WTC11 (cell line): ENCODE data around the gene ZFPM1. TPM values are rescaled to one million over a fixed set of nuclear protein-coding genes. Genes with fewer than 3 reads are reported as not detected.

Experiments used
- ATAC-seq: fragments of 200-7000 bp; cut with Tn5 transposase; 2 replicates; pipeline ENCODE4 v1.10.0; 2021; ENCODE audit warnings: mild to moderate bottlenecking, moderate library complexity
- CTCF ChIA-PET: fragments of 300-600 bp; sonication (Branson Sonifier 250); formaldehyde crosslinking; loops from one replicate; lab custom pipeline; 2021; ENCODE audit warnings: antibody characterized with exemption; lab: Charles Lee
- POLR2A ChIA-PET: fragments of 350-600 bp; sonication (Branson Sonifier 250); formaldehyde crosslinking; loops from one replicate; lab custom pipeline; 2021; ENCODE audit warnings: antibody characterized with exemption; lab: Charles Lee
- DNase-seq: peaks from one replicate; pipeline ENCODE4 v3.0.0; 2021; ENCODE audit warnings: low spot score
- H3K27ac Mint-ChIP-seq: 2 replicates; pipeline ENCODE4 v1.8.0; 2021; ENCODE audit warnings: mixed read lengths
- H3K27me3 Mint-ChIP-seq: 2 replicates; pipeline ENCODE4 v1.8.0; 2021; ENCODE audit warnings: low read depth, mild to moderate bottlenecking, moderate library complexity, mixed read lengths
- H3K36me3 Mint-ChIP-seq: 2 replicates; pipeline ENCODE4 v1.8.0; 2021; ENCODE audit warnings: mixed read lengths
- H3K4me1 Mint-ChIP-seq: 2 replicates; pipeline ENCODE4 v1.8.0; 2022; ENCODE audit warnings: mixed read lengths
- H3K4me3 Mint-ChIP-seq: 2 replicates; pipeline ENCODE4 v1.8.0; 2021; ENCODE audit warnings: mild to moderate bottlenecking, moderate library complexity, mixed read lengths
- H3K9me3 Mint-ChIP-seq: 2 replicates; pipeline ENCODE4 v1.8.0; 2021; ENCODE audit warnings: mixed read lengths
- AFF4 ChIP-seq: sonication (generic); formaldehyde crosslinking; IDR thresholded peaks from 2 replicates; pipeline ENCODE4 v1.8.1; 2023; ENCODE audit warnings: mild to moderate bottlenecking, missing genetic modification reagents, borderline replicate concordance
- ELF4 ChIP-seq: sonication (generic); formaldehyde crosslinking; IDR thresholded peaks from 2 replicates; pipeline ENCODE4 v1.8.1; 2022; ENCODE audit warnings: low read depth, mild to moderate bottlenecking, moderate library complexity, missing genetic modification reagents
- GRHL2 ChIP-seq: fragments of 250-450 bp; sonication (Bioruptor Pico); IDR thresholded peaks from 2 replicates; pipeline ENCODE4 v1.8.0; 2022; ENCODE audit warnings: mild to moderate bottlenecking, moderate library complexity; ENCODE audit not compliant: insufficient replicate concordance, severe bottlenecking
- GTF2I ChIP-seq: fragments of 250-450 bp; sonication (Bioruptor Pico); conservative IDR thresholded peaks from 2 replicates; pipeline ENCODE4 v1.4.0; 2021; ENCODE audit warnings: mild to moderate bottlenecking
- JAZF1 ChIP-seq: fragments of 250-450 bp; sonication (Bioruptor Pico); IDR thresholded peaks from 2 replicates; pipeline ENCODE4 v1.9.0; 2021; ENCODE audit warnings: moderate library complexity, mild to moderate bottlenecking, inconsistent platforms
- MXD4 ChIP-seq: fragments of 250-450 bp; sonication (Bioruptor Pico); IDR thresholded peaks from 2 replicates; pipeline ENCODE4 v1.8.0; 2021; ENCODE audit warnings: mild to moderate bottlenecking, moderate library complexity, borderline replicate concordance
- NR3C1 ChIP-seq: sonication (generic); formaldehyde crosslinking; conservative IDR thresholded peaks from 2 replicates; pipeline ENCODE4 v1.8.1; 2023; ENCODE audit warnings: low read depth, mild to moderate bottlenecking, missing genetic modification reagents
- RELA ChIP-seq: sonication (generic); formaldehyde crosslinking; IDR thresholded peaks from 2 replicates; pipeline ENCODE4 v1.8.1; 2022; ENCODE audit warnings: missing genetic modification reagents, mild to moderate bottlenecking, borderline replicate concordance
- TP53 ChIP-seq: sonication (generic); formaldehyde crosslinking; IDR thresholded peaks from 2 replicates; pipeline ENCODE4 v1.8.1; 2023; ENCODE audit warnings: mild to moderate bottlenecking, missing genetic modification reagents
- ZNF416 ChIP-seq: fragments of 250-450 bp; sonication (Bioruptor Pico); IDR thresholded peaks from 2 replicates; pipeline ENCODE4 v1.9.0; 2021; ENCODE audit warnings: mild to moderate bottlenecking, inconsistent platforms
- total RNA-seq: library from RNA; stranded (reverse); gene quantifications from 3 replicates; pipeline ENCODE4 v1.2.3, GENCODE V29; 2021
- TF ChIP-seq, protein P1 (sequence below): sonication (generic); formaldehyde crosslinking; IDR thresholded peaks from 2 replicates; pipeline ENCODE4 v1.8.1; 2022; ENCODE audit warnings: low read depth, mild to moderate bottlenecking, moderate library complexity, missing genetic modification reagents, borderline replicate concordance
- TF ChIP-seq, protein P2 (sequence below): sonication (generic); formaldehyde crosslinking; IDR thresholded peaks from 2 replicates; pipeline ENCODE4 v1.8.0; 2023; ENCODE audit warnings: mild to moderate bottlenecking, missing genetic modification reagents
- TF ChIP-seq, protein P3 (sequence below): sonication (generic); formaldehyde crosslinking; IDR thresholded peaks from 2 replicates; pipeline ENCODE4 v1.8.1; 2022; ENCODE audit warnings: missing genetic modification reagents, borderline replicate concordance

The ZFPM1 gene
- total RNA-seq, 1 experiment from 2014 or later, result 9.3 TPM

DNA sequence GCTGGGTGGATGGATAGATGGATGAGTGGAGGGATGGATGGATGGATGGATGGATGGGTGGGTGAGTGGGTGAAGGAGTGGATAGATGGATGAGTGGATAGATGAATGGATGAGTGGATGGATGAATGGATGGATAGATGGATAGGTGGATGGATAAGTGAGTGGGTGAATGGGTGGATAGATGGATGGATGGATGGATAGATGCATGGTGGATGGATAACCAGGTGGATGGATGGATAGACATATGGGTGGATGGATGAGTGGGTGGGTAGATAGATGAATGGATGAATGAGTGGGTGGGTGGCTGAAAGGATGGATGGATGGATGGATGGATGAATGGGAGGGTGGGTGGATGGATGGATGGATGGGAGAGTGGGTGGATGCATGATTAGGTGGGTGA lies 66.2 kb downstream of the ZFPM1 start:
- H3K4me1 Mint-ChIP-seq, result no peaks in the 10 kb centered on the region
- ChIA-PET CTCF (no interaction called here), POLR2A (no interaction called here)
- no peak for DNase-seq
- no peak overlapping the region for H3K4me3 Mint-ChIP-seq
- no peak for ATAC-seq
- H3K9me3 Mint-ChIP-seq, result peaks cover 20% of the 10 kb centered on the region
- no peaks in the 10 kb centered on the region for H3K36me3 Mint-ChIP-seq
- TF ChIP-seq, protein P1, sequence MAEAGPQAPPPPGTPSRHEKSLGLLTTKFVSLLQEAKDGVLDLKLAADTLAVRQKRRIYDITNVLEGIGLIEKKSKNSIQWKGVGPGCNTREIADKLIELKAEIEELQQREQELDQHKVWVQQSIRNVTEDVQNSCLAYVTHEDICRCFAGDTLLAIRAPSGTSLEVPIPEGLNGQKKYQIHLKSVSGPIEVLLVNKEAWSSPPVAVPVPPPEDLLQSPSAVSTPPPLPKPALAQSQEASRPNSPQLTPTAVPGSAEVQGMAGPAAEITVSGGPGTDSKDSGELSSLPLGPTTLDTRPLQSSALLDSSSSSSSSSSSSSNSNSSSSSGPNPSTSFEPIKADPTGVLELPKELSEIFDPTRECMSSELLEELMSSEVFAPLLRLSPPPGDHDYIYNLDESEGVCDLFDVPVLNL (CRISPR knock-in tag), result no peak
- TF ChIP-seq, protein P2, sequence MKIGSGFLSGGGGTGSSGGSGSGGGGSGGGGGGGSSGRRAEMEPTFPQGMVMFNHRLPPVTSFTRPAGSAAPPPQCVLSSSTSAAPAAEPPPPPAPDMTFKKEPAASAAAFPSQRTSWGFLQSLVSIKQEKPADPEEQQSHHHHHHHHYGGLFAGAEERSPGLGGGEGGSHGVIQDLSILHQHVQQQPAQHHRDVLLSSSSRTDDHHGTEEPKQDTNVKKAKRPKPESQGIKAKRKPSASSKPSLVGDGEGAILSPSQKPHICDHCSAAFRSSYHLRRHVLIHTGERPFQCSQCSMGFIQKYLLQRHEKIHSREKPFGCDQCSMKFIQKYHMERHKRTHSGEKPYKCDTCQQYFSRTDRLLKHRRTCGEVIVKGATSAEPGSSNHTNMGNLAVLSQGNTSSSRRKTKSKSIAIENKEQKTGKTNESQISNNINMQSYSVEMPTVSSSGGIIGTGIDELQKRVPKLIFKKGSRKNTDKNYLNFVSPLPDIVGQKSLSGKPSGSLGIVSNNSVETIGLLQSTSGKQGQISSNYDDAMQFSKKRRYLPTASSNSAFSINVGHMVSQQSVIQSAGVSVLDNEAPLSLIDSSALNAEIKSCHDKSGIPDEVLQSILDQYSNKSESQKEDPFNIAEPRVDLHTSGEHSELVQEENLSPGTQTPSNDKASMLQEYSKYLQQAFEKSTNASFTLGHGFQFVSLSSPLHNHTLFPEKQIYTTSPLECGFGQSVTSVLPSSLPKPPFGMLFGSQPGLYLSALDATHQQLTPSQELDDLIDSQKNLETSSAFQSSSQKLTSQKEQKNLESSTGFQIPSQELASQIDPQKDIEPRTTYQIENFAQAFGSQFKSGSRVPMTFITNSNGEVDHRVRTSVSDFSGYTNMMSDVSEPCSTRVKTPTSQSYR (CRISPR knock-in tag), result no peak
- TF ChIP-seq RELA (CRISPR knock-in tag) (no peak), ELF4 (CRISPR knock-in tag) (no peak), JAZF1 (CRISPR knock-in tag) (no peak), TP53 (CRISPR knock-in tag) (no peak), GTF2I (CRISPR knock-in tag) (no peak)
- peaks cover 5% of the 10 kb centered on the region; the same call in 1 of the 2 replicates for H3K27me3 Mint-ChIP-seq
- H3K27ac Mint-ChIP-seq, result no peak overlapping the region

GRCh38 chr16:88519938-88520653 lies 67.0 kb downstream of the ZFPM1 start:
- DNase-seq, result no peak
- H3K9me3 Mint-ChIP-seq, result peaks cover 20% of the 10 kb centered on the region
- peaks cover 5% of the 10 kb centered on the region; the same call in 1 of the 2 replicates for H3K27me3 Mint-ChIP-seq
- H3K4me1 Mint-ChIP-seq, result no peaks in the 10 kb centered on the region
- H3K4me3 Mint-ChIP-seq, result no peak overlapping the region
- ATAC-seq, result no peak
- no peaks in the 10 kb centered on the region for H3K36me3 Mint-ChIP-seq
- POLR2A ChIA-PET, result no interaction called here
- CTCF ChIA-PET, result no interaction called here
- TF ChIP-seq AFF4 (CRISPR knock-in tag) (no peak), GTF2I (CRISPR knock-in tag) (no peak), MXD4 (CRISPR knock-in tag) (no peak), ZNF416 (CRISPR knock-in tag) (no peak)
- H3K27ac Mint-ChIP-seq, result no peak overlapping the region

- POLR2A ChIA-PET, result no interaction called here
- Mint-ChIP-seq H3K36me3 (no peaks in the 10 kb centered on the region), H3K9me3 (peaks cover 20% of the 10 kb centered on the region), H3K27me3 (peaks cover 5% of the 10 kb centered on the region; the same call in 1 of the 2 replicates), H3K27ac (no peak overlapping the region), H3K4me3 (no peak overlapping the region), H3K4me1 (peaks cover 6% of the 10 kb centered on the region; the same call in 1 of the 2 replicates)
- CTCF ChIA-PET, result interaction anchor here (1.0 kb wide), 1 partner anchor 84 kb away, joined by 4 read pairs; no protein-coding TSS in a partner anchor
- TF ChIP-seq JAZF1 (CRISPR knock-in tag), result no peak
- TF ChIP-seq, protein P3, sequence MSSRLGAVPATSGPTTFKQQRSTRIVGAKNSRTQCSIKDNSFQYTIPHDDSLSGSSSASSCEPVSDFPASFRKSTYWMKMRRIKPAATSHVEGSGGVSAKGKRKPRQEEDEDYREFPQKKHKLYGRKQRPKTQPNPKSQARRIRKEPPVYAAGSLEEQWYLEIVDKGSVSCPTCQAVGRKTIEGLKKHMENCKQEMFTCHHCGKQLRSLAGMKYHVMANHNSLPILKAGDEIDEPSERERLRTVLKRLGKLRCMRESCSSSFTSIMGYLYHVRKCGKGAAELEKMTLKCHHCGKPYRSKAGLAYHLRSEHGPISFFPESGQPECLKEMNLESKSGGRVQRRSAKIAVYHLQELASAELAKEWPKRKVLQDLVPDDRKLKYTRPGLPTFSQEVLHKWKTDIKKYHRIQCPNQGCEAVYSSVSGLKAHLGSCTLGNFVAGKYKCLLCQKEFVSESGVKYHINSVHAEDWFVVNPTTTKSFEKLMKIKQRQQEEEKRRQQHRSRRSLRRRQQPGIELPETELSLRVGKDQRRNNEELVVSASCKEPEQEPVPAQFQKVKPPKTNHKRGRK (CRISPR knock-in tag), result no peak
- TF ChIP-seq GTF2I (CRISPR knock-in tag), result no peak
- TF ChIP-seq GRHL2, result no peak
- no peak for TF ChIP-seq NR3C1
- TF ChIP-seq RELA (CRISPR knock-in tag), result no peak
- no peak for ATAC-seq
- no peak for DNase-seq
These were observed 68.6 kb downstream of the ZFPM1 start for GRCh38 chr16:88521674-88522073.
